HG03460 (cell line): ENCODE results near the gene TIAM1.

Experiments
- ATAC-seq: cut with Tn5 transposase; IDR thresholded peaks from one replicate; pipeline ENCODE4 v1.9.1; 2021; ENCODE audit not compliant: unreplicated experiment

TIAM1 gene

DNA sequence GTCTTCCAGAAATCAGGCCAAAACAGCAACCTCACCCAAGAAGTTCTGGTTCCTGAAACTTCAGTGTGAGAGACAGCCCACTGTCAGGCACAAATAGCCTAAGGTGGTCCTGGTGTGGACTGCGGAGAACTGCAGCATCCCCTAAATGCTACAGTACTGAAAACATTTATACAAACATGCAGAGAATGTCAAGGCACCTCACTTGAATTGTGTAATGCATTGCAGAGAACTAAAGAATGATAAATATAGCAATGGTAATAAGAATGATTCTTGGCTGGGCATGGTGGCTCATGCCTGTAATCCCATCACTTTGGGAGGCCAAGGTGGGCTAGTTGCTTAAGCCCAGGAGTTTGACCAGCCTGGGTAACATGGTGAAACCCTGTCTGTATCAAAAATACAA, 138.6 kb downstream of the TIAM1 start:
- no peak for ATAC-seq

DNA sequence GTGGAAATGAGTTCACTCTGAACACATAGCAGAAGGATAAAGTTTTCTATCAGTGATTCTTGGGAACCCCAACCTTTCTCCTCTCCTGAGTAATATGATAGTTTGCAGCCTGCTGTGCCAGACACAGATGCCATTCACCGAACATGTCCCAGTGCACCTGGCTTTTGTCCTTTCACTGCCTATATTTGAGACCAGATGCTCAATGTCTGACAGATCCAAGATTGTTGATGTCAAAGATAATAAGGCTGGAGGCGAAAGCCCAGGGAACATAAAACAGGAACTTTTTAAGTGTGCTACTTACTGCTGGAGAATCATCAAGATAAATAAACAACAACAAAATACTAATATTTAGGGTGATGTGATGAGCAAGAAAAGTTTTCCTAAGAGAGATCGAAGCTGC, 139.3 kb downstream of the TIAM1 start:
- no peak for ATAC-seq

GRCh38 chr21:31203431-31204054, 140.5 kb downstream of the TIAM1 start:
- ATAC-seq, result no peak

- no peak for ATAC-seq
Measured at GRCh38 chr21:31201548-31201947, 142.5 kb downstream of the TIAM1 start.

GRCh38 chr21:31201144-31201543, 142.9 kb downstream of the TIAM1 start:
- ATAC-seq, result no peak

GRCh38 chr21:31198575-31198974, 145.5 kb downstream of the TIAM1 start:
- no peak for ATAC-seq

GRCh38 chr21:31196724-31197123, 147.3 kb downstream of the TIAM1 start:
- no peak for ATAC-seq

DNA sequence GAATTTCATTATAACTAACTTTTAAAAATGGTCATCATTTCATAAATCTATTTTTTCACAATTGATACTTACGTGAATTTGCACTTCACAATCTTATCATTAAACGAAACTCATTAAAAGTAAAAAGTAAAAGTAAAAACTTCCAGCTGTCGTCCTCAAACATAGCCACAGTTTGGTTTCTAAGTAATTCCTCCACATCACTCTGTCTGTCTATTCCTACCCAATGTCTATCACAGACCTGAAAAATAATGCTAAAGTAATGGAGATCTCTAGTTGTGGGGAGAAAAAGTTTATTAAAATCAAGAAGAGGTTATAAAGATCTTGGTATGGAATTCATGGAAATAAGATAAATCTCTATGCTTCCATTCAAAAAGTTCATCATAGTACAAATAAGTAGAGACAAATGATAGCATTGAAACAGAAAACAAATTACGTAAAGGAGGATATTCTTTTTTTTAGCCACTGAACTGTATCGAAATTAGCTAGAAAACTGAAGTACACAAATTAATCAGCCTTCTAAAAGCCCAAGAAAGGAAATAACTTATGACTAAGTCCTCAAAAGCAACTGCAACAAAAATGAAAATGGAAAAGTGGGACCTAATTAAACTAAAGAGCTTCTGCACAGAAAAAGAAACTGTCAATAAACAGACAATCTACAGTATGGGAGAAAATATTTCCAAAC, 148.6 kb downstream of the TIAM1 start:
- ATAC-seq, result no peak

DNA sequence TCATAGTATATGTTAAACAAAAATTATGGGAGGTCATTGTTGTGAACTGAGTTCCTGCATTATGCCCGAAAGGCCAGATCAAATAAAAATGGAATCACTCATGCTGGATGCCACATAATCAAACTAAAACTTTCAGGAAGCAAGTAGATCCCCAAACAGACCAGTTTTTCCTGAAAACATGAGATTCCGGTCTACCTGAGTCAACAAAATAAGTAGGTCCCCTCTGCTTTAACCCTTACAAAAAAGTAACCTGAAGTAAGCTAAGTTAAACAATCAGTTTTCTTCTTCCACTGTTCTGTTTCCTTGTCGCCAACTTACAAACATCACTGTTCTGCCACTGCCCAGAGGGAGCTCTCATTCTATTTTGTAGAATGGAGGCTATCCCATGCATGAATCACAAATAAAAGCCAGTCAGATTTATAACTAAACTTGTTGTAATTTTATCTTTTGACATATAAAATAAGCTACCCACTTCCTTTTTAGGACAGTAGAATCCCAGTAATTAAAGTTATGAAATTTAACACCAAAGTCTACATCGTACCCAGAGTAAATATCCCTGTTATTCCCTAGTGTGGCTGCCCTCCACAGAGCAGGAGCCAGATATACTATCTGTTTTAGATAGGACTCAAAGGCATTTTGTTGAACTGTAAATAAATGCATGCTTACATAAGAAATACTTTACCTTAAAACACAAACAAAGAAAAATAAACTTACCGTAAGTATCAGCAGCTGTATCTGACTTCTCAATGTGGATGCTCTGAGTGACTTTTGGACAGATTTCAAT, 149.4 kb downstream of the TIAM1 start:
- no peak for ATAC-seq

GRCh38 chr21:31193761-31194160, 150.3 kb downstream of the TIAM1 start:
- no peak for ATAC-seq

DNA sequence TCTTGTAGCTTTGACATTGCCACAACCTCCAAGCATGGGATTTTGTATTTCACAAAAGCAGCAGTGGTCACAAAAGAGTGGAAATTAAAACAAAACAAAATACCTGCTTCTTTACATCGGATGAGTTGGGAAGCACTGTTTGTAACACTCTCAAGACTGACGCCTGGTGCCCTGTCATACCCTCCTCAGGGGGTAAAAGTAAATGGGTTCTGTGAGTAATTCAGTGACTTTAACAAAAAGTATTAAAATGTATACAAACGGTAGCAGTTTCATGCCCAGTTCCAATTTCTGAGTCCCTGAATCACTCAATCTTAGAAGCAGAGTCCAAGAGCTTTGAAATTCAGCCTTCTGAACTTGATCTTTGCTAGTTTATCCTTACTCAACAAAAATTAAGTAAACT, 152.5 kb downstream of the TIAM1 start:
- no peak for ATAC-seq

GRCh38 chr21:31190516-31190915, 153.5 kb downstream of the TIAM1 start:
- no peak for ATAC-seq

- no peak for ATAC-seq
Measured at GRCh38 chr21:31187499-31187898, 156.6 kb downstream of the TIAM1 start.

- ATAC-seq, result no peak
Measured at GRCh38 chr21:31186916-31187315, 157.1 kb downstream of the TIAM1 start.

DNA sequence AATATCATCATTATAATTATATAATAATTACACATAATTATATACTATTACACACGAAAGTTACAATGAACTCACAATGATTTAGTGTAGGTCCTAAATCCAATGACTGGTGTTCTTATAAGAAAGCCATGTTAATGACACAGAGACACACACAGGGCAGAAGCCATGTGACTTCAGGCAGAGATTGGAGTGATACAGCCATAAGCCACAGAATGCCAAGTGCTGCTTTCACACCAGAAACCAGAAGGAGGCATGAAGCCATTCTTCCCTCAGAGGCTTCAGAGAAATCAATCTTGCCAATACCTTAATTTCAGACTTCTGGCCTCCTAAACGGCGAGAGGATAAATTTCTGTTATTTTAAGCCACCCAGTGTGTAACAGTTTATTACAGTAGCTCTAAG, 158.4 kb downstream of the TIAM1 start:
- ATAC-seq, result no peak

GRCh38 chr21:31184876-31185275, 159.2 kb downstream of the TIAM1 start:
- no peak for ATAC-seq

GRCh38 chr21:31184459-31184858, 159.6 kb downstream of the TIAM1 start:
- ATAC-seq, result no peak

GRCh38 chr21:31182231-31183140, 161.6 kb downstream of the TIAM1 start:
- ATAC-seq, result no peak

- ATAC-seq, result no peak
Measured at GRCh38 chr21:31181082-31181750, 162.8 kb downstream of the TIAM1 start.

- no peak for ATAC-seq
Measured at GRCh38 chr21:31180256-31181081, 163.6 kb downstream of the TIAM1 start.
